SK-N-SH (cell line): Measurements from ENCODE around the gene C6. TPM values are rescaled to one million over a fixed set of nuclear protein-coding genes. Genes with fewer than 3 reads are reported as not detected.

Experiments
- CTCF ChIA-PET: fragments of 300-600, 350-600 bp; formaldehyde crosslinking; extraction: SDS; loops from one replicate; lab custom pipeline; 2021; lab: Yijun Ruan, JAX
- POLR2A ChIA-PET: fragments of 350-600 bp; sonication (Branson Sonifier 250); formaldehyde crosslinking; extraction: SDS; loops from one replicate; lab custom pipeline; 2020; ENCODE audit warnings: antibody characterized with exemption, inconsistent platforms; lab: Yijun Ruan, JAX
- DNase-seq: peaks from one replicate; pipeline ENCODE4 v3.0.0; 2012
- H2AFZ ChIP-seq: fragments of 200-600 bp; sonication (generic); 2 replicates; pipeline ENCODE4 v1.8.1; 2016; ENCODE audit warnings: antibody characterized with exemption, mild to moderate bottlenecking, low read depth
- H3F3A ChIP-seq: fragments of 200-600 bp; sonication (generic); replicated peaks from 2 replicates; pipeline ENCODE3; 2016; ENCODE audit warnings: antibody characterized with exemption, mild to moderate bottlenecking; ENCODE audit not compliant: insufficient read depth
- H3K27ac ChIP-seq, 2 experiments: fragments of 200-500 bp in 1 of 2; fragments of 200-600 bp in 1 of 2; sonication (Bioruptor generic) in 1 of 2; sonication (generic), shearing (Covaris generic) in 1 of 2; 2 replicates each; pipeline versions ENCODE4 v1.5.1 to v1.6.1; 2014 to 2016; ENCODE audit warnings: low read depth in 2 of 2, inconsistent platforms in 1 of 2, low read length in 1 of 2, mild to moderate bottlenecking in 1 of 2, mixed read lengths in 1 of 2
- H3K27me3 ChIP-seq: fragments of 200-600 bp; sonication (generic), shearing (Covaris generic); 2 replicates; pipeline ENCODE4 v1.6.1; 2016; ENCODE audit warnings: mixed run types; ENCODE audit not compliant: insufficient read depth
- H3K36me3 ChIP-seq, 2 experiments: fragments of 200-500 bp in 1 of 2; fragments of 200-600 bp in 1 of 2; sonication (Bioruptor generic) in 1 of 2; sonication (generic) in 1 of 2; replicated peaks in 1 of 2; 2 replicates each; pipeline versions ENCODE3 to v1.5.1; 2014 to 2016; ENCODE audit warnings: low read length in 1 of 2, mild to moderate bottlenecking in 1 of 2; ENCODE audit not compliant: insufficient read depth in 2 of 2, control insufficient read depth in 1 of 2
- H3K4me1 ChIP-seq, 2 experiments: fragments of 200-500 bp in 1 of 2; fragments of 200-600 bp in 1 of 2; sonication (Bioruptor generic) in 1 of 2; sonication (generic), shearing (Covaris generic) in 1 of 2; 2 replicates each; pipeline versions ENCODE4 v1.5.1 to v1.6.1; 2014 to 2016; ENCODE audit warnings: low read depth in 1 of 2, low read length in 1 of 2, mixed run types in 1 of 2; ENCODE audit not compliant: insufficient read depth in 2 of 2, control insufficient read depth in 1 of 2
- H3K4me2 ChIP-seq: fragments of 200-600 bp; sonication (generic), shearing (Covaris generic); 2 replicates; pipeline ENCODE4 v1.6.1; 2017; ENCODE audit warnings: mixed run types
- H3K4me3 ChIP-seq, 2 experiments: fragments of 200-500 bp in 1 of 2; fragments of 200-600 bp in 1 of 2; sonication (Bioruptor generic) in 1 of 2; sonication (generic), shearing (Covaris generic) in 1 of 2; 2 replicates each; pipeline versions ENCODE4 v1.5.1 to v1.8.1; 2014 to 2016; ENCODE audit warnings: low read depth in 2 of 2, inconsistent platforms in 1 of 2, low read length in 1 of 2, mild to moderate bottlenecking in 1 of 2, mixed read lengths in 1 of 2, moderate library complexity in 1 of 2
- H3K79me2 ChIP-seq: fragments of 200-600 bp; sonication (generic); 2 replicates; pipeline ENCODE4 v1.8.1; 2017; ENCODE audit warnings: mild to moderate bottlenecking; ENCODE audit not compliant: insufficient read depth
- H3K9ac ChIP-seq: fragments of 200-600 bp; sonication (generic); 2 replicates; pipeline ENCODE4 v1.6.1; 2017; ENCODE audit warnings: mixed run types
- H3K9me2 ChIP-seq: fragments of 200-600 bp; sonication (generic); 2 replicates; pipeline ENCODE4 v1.6.1; 2017; ENCODE audit warnings: mixed run types
- H3K9me3 ChIP-seq: fragments of 200-600 bp; sonication (generic); 2 replicates; pipeline ENCODE4 v1.6.1; 2017; ENCODE audit warnings: mixed run types, mild to moderate bottlenecking, moderate library complexity
- H4K20me1 ChIP-seq: fragments of 200-600 bp; sonication (generic); 2 replicates; pipeline ENCODE4 v1.6.1; 2017; ENCODE audit warnings: mild to moderate bottlenecking, mixed run types; ENCODE audit not compliant: insufficient read depth
- EZH2phosphoT487 ChIP-seq: fragments of 200-600 bp; sonication (generic); IDR thresholded peaks from 2 replicates; pipeline ENCODE4 v1.6.1; 2017; ENCODE audit warnings: low read depth, mixed run types, mild to moderate bottlenecking, antibody characterized with exemption, moderate library complexity, borderline replicate concordance
- FOSL2 ChIP-seq: IDR thresholded peaks from 2 replicates; pipeline ENCODE4 v1.4.0; 2012; ENCODE audit warnings: low read depth, mild to moderate bottlenecking, moderate library complexity, borderline replicate concordance
- GABPA ChIP-seq: IDR thresholded peaks from 2 replicates; pipeline ENCODE4 v1.4.0; 2012; ENCODE audit warnings: low read depth, mild to moderate bottlenecking
- GATA2 ChIP-seq: sonication (generic); formaldehyde crosslinking; IDR thresholded peaks from 2 replicates; pipeline ENCODE4 v1.5.0; 2020; ENCODE audit warnings: mild to moderate bottlenecking, missing genetic modification reagents
- MEF2A ChIP-seq: IDR thresholded peaks from 2 replicates; pipeline ENCODE4 v1.4.0; 2012; ENCODE audit warnings: low read depth, borderline replicate concordance
- PBX3 ChIP-seq: IDR thresholded peaks from 2 replicates; pipeline ENCODE4; 2012
- RCOR1 ChIP-seq: fragments of 150-350 bp; IDR thresholded peaks from 2 replicates; pipeline ENCODE4 v1.6.1; 2017; ENCODE audit warnings: antibody characterized with exemption, low read length
- RFX5 ChIP-seq: IDR thresholded peaks from 2 replicates; pipeline ENCODE4 v1.6.1; 2012; ENCODE audit warnings: mild to moderate bottlenecking, improper control_type of control experiment, low read length
- SMC3 ChIP-seq: IDR thresholded peaks from 2 replicates; pipeline ENCODE4 v1.6.1; 2012; ENCODE audit warnings: low read depth, low read length, improper control_type of control experiment
- TAF1 ChIP-seq: IDR thresholded peaks from 2 replicates; pipeline ENCODE4 v1.6.1; 2012; ENCODE audit warnings: low read depth, mild to moderate bottlenecking, low read length, moderate library complexity, borderline replicate concordance
- TCF12 ChIP-seq: IDR thresholded peaks from 2 replicates; pipeline ENCODE4 v1.4.0; 2012
- ZBTB33 ChIP-seq: IDR thresholded peaks from 2 replicates; pipeline ENCODE4 v1.4.0; 2012; ENCODE audit warnings: low read depth, borderline replicate concordance
- WGBS: methylation state at CpG from one replicate; pipeline ENCODE4 v1.1.6; 2017; ENCODE audit warnings: low lambda C conversion rate; 5-methylcytosine and 5-hydroxymethylcytosine counted together
- polyA plus RNA-seq, 3 experiments: library from polyadenylated mRNA; depleted of rRNA; stranded (reverse); fragments of >200 nt; gene quantifications; 2 replicates each; pipeline ENCODE4 v1.2.3, GENCODE V29; 2012
- TF ChIP-seq, protein P1 (sequence below): IDR thresholded peaks from 2 replicates; pipeline ENCODE4 v1.6.1; 2012; ENCODE audit warnings: mild to moderate bottlenecking, low read depth, low read length, moderate library complexity
- TF ChIP-seq, protein P2 (sequence below): fragments of 150-350 bp; IDR thresholded peaks from 2 replicates; pipeline ENCODE4 v1.6.1; 2016; ENCODE audit warnings: mild to moderate bottlenecking, low read depth, low read length

Gene C6
- polyA plus RNA-seq, 1 of the 3 experiments (the other 2 are of a cell fraction): 0.08 TPM

DNA sequence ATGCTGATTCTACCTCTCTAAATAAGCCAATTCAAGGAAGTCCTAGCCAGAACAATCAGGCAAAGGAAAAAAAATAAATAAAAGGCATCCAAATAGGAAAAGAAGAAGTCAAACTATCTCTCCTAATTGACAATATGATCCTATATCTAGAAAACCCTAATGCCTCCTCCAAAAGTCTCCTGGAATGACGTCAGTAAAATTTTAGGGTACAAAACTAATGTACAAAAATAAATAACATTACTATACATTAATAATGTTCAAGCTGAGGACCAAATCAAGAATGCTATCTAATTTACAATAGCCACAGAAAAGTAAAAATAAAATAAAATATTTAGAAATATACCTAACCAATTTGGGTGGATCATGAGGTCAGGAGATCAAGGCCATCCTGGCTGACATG lies 33.8 kb upstream of the C6 start:
- no peaks in the 10 kb centered on the region for H3K9me2 ChIP-seq
- H3K79me2 ChIP-seq: no peaks in the 10 kb centered on the region
- H3F3A ChIP-seq: no peaks in the 10 kb centered on the region
- no peaks in the 10 kb centered on the region for H3K36me3 ChIP-seq
- no peaks in the 10 kb centered on the region for H3K27me3 ChIP-seq
- no peak overlapping the region for H3K27ac ChIP-seq
- no peak overlapping the region for H3K9ac ChIP-seq
- 43% methylated on average over 1 of the region's 1 CpG for WGBS
- no peak overlapping the region for H3K4me2 ChIP-seq
- no peak overlapping the region for H3K4me3 ChIP-seq
- DNase-seq: no peak
- no peak for TF ChIP-seq EZH2phosphoT487
- TF ChIP-seq, protein P1, sequence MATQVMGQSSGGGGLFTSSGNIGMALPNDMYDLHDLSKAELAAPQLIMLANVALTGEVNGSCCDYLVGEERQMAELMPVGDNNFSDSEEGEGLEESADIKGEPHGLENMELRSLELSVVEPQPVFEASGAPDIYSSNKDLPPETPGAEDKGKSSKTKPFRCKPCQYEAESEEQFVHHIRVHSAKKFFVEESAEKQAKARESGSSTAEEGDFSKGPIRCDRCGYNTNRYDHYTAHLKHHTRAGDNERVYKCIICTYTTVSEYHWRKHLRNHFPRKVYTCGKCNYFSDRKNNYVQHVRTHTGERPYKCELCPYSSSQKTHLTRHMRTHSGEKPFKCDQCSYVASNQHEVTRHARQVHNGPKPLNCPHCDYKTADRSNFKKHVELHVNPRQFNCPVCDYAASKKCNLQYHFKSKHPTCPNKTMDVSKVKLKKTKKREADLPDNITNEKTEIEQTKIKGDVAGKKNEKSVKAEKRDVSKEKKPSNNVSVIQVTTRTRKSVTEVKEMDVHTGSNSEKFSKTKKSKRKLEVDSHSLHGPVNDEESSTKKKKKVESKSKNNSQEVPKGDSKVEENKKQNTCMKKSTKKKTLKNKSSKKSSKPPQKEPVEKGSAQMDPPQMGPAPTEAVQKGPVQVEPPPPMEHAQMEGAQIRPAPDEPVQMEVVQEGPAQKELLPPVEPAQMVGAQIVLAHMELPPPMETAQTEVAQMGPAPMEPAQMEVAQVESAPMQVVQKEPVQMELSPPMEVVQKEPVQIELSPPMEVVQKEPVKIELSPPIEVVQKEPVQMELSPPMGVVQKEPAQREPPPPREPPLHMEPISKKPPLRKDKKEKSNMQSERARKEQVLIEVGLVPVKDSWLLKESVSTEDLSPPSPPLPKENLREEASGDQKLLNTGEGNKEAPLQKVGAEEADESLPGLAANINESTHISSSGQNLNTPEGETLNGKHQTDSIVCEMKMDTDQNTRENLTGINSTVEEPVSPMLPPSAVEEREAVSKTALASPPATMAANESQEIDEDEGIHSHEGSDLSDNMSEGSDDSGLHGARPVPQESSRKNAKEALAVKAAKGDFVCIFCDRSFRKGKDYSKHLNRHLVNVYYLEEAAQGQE: no peak
- no peak for TF ChIP-seq FOSL2
- no peak for TF ChIP-seq MEF2A
- no peak for TF ChIP-seq TAF1
- TF ChIP-seq ZBTB33: no peak
- TF ChIP-seq SMC3: no peak
- no peak for TF ChIP-seq RCOR1
- TF ChIP-seq RFX5: no peak
- no peak for TF ChIP-seq PBX3
- TF ChIP-seq TCF12: no peak
- no peak for TF ChIP-seq GATA2 (CRISPR knock-in tag)
- TF ChIP-seq, protein P2, sequence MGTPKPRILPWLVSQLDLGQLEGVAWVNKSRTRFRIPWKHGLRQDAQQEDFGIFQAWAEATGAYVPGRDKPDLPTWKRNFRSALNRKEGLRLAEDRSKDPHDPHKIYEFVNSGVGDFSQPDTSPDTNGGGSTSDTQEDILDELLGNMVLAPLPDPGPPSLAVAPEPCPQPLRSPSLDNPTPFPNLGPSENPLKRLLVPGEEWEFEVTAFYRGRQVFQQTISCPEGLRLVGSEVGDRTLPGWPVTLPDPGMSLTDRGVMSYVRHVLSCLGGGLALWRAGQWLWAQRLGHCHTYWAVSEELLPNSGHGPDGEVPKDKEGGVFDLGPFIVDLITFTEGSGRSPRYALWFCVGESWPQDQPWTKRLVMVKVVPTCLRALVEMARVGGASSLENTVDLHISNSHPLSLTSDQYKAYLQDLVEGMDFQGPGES: no peak
- no peak for TF ChIP-seq GABPA
- H3K4me1 ChIP-seq: no peaks in the 10 kb centered on the region
- ChIA-PET POLR2A (no interaction called here), CTCF (no interaction called here)
- no peaks in the 10 kb centered on the region for H3K9me3 ChIP-seq
- H2AFZ ChIP-seq: no peak overlapping the region
- no peaks in the 10 kb centered on the region for H4K20me1 ChIP-seq
